Measurements from ENCODE around the gene PRR3. TPM values are rescaled to one million over a fixed set of nuclear protein-coding genes. Genes with fewer than 3 reads are reported as not detected.

The PRR3 gene
- total and polyA plus RNA-seq, 9 of the 15 experiments (the other 6 are each of a cell fraction or from before 2014, with no cell fraction given) = 23.5 to 59.6 (median 28.8) TPM

DNA sequence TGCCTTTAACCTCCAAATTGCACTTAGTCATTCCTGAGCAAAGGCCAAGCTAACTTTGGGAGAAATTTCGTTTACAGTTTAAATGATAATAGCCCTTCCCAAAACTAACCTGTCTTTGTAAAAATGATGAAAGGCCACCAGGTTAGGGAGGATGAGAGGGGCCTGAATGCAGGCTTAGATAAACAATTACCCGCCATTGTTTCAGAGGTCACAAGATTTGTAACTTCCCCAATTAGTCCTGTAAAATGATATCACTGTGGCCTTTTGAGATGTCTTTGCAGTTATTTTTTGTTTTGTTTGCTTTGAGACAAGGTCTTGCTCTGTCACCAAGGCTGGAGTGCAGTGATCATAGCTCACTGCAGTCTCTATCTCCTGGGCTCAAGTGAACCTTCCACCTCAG lies 27.1 kb upstream of the PRR3 start:
- ChIA-PET CTCF (ENCODE audit: low intra/inter-chr PET ratio) (no interaction called here), POLR2A (interaction anchor here (0.6 to 1.8 kb wide), 5 partner anchors 12 to 85 kb away, joined by 3 to 7 read pairs (median 5); no protein-coding TSS in a partner anchor)
- Histone ChIP-seq H3K79me2 (ENCODE audit: control insufficient read depth, insufficient read depth, low read length) (no peaks in the 10 kb centered on the region), H3K36me3 (ENCODE audit: control insufficient read depth, insufficient read depth, low read length) (no peaks in the 10 kb centered on the region), H2AFZ (ENCODE audit: low read depth, low read length) (peak overlapping the region; percentile 51; the same call in 1 of the 2 replicates), H3K4me1 (replicated peaks in 1 of 2; ENCODE audit: control insufficient read depth in 2 of 2, insufficient read depth in 2 of 2, low read length in 2 of 2) (peaks cover 7 to 17% of the 10 kb centered on the region in 2 experiments; a peak in 4 of 5 replicates), H3K27ac (ENCODE audit: extremely low read depth, low read depth, low read length) (peak overlapping the region; percentile 20; the same call in 1 of the 3 replicates), H3K4me2 (ENCODE audit: insufficient read depth, low read length) (peak overlapping the region; percentile 15; the same call in 1 of the 2 replicates), H3K9me3 (replicated peaks; ENCODE audit: control insufficient read depth, insufficient read depth, low read depth, low read length) (no peaks in the 10 kb centered on the region), H3K9me1 (ENCODE audit: control insufficient read depth, insufficient read depth, low read length) (no peaks in the 10 kb centered on the region), H4K20me1 (replicated peaks; ENCODE audit: control insufficient read depth, insufficient read depth, low read length) (no peaks in the 10 kb centered on the region), H3K4me3 (no peak overlapping the region), H3K9ac (ENCODE audit: insufficient read depth in 1 of 2, low read depth in 2 of 2, low read length in 2 of 2) (no peak overlapping the region), H3K27me3 (ENCODE audit: control insufficient read depth in 2 of 2, insufficient read depth in 2 of 2, low read length in 2 of 2) (no peaks in the 10 kb centered on the region)
- ATAC-seq = peak; percentile 43
- BruUV-seq (replicated peaks) = no TSS peak
- FAIRE-seq = no peak
- intact Hi-C loops (cut with micrococcal nuclease) (loop anchor here (1.0 to 5.0 kb wide), 2 partner anchors 14 to 557 kb away; no protein-coding TSS in a partner anchor), in situ Hi-C loops (cut with MboI) (no loop called here)
- WGBS (ENCODE audit: insufficient coverage, low coverage, missing lambda C conversion rate) = 6% methylated on average over 2 of the region's 2 CpGs
- no peak for DNase-seq (ENCODE audit: extremely low read depth in 1 of 4, low spot score in 3 of 4)
- TF ChIP-seq ZNF584 (CRISPR knock-in tag; IDR thresholded peaks at IDR 0.05; ENCODE audit: low read depth) = 0 out of 2 replicates have a peak, but pooled peaks have one; percentile 28
- TF ChIP-seq TCF3 (CRISPR knock-in tag; IDR thresholded peaks at IDR 0.05) = peak; percentile 55
- no peak for TF ChIP-seq RREB1 (CRISPR knock-in tag; IDR thresholded peaks at IDR 0.05)
- TF ChIP-seq MAFG (tag; conservative IDR thresholded peaks at IDR 0.05) = peak; percentile 44; the same call in 1 of the 2 replicates
- TF ChIP-seq MNT (conservative IDR thresholded peaks at IDR 0.05) = 0 out of 4 replicates have a peak, but pooled peaks of 1 of the 2 experiments have one; percentile 11
- TF ChIP-seq NR2C1 (IDR thresholded peaks at IDR 0.05) = no peak
- TF ChIP-seq NR2C1 (tag; IDR thresholded peaks at IDR 0.05) = peak; percentile 62
- peak; percentile 19; the same call in 1 of the 2 replicates for TF ChIP-seq TEAD4 (IDR thresholded peaks at IDR 0.05; ENCODE audit: low read length)
- TF ChIP-seq TEAD4 (CRISPR knock-in tag; IDR thresholded peaks at IDR 0.05; ENCODE audit: borderline replicate concordance) = no peak
- TF ChIP-seq FOXA3 (CRISPR knock-in tag; conservative IDR thresholded peaks at IDR 0.05 in 1 of 2, IDR thresholded peaks at IDR 0.05 in 1 of 2) = peak in 1 of 2 experiments; percentile 63; a peak in 1 of 4 replicates
- TF ChIP-seq ZNF354B (CRISPR knock-in tag; IDR thresholded peaks at IDR 0.05) = no peak
- TF ChIP-seq ARID1B (IDR thresholded peaks at IDR 0.05) = peak; percentile 48; the same call in 1 of the 2 replicates
- TF ChIP-seq MITF (IDR thresholded peaks at IDR 0.05) = 0 out of 2 replicates have a peak, but pooled peaks have one; percentile 27
- TF ChIP-seq CBFA2T3 (IDR thresholded peaks at IDR 0.05) = peak; percentile 27; the same call in 1 of the 2 replicates
